Activated CD8-positive, alpha-beta memory T cell treated with anti-CD3 and anti-CD28 coated beads, Interleukin-2, amount 50 U/mL, for 1 hour (primary cell): ENCODE results near the gene GYPE.
"Not testable (repeated sequence)": the region's sequence is repeated elsewhere in the genome, so short reads cannot be mapped to it uniquely, and the experiment has no call there.

Experiments
- DNase-seq: peaks from one replicate; pipeline ENCODE4 v3.0.0-alpha.2; 2020; ENCODE audit errors: extremely low read depth

The GYPE gene

DNA sequence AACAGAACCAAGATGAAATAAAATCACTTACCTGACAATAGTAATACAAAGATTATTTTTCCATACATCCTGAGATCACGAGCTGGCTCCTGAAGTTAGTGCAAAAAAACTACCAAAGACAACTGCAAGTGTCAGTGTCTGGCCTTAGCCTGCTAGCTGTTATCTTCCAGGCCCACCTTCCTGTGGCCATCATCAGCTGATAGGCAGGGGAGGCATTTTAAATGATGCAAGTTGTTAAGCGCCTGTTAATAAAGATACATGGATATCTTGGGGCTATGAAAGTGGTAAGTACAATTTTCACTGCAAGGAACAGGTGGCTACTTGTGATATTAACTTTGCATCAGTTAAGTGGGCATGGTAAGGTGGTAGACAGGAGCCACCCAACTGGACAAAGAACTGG is at the start of gene GYPE:
TSS of gene GYPE (minus strand) at position 120 of the 400 bp plus-strand sequence. CDS start at position 68, 52 bp downstream.
- not testable (repeated sequence) for DNase-seq

DNA sequence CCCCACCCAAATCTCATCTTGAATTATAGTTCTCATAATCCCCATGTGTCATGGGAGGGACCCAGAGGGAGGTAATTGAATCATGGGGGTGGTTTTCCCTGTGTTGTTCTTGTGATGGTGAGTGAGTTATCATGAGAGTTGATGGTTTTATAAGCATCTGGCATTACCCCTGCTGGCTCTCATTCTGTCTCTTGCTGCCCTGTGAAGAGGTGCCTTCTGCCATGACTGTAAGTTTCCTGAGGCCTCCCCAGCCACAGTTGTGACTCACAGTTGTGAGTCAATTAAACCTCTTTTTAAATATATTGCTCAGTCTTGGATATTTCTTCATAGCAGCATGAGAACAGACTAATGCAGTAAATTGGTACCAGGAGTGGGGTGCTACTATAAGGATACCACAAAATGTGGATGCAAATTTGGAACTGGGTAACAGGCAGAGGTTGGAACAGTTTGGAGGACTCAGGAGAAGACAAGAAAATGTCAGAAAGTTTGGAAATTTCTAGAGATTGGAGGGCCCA is 46.2 kb upstream of the GYPE start:
- DNase-seq: not testable (repeated sequence)

DNA sequence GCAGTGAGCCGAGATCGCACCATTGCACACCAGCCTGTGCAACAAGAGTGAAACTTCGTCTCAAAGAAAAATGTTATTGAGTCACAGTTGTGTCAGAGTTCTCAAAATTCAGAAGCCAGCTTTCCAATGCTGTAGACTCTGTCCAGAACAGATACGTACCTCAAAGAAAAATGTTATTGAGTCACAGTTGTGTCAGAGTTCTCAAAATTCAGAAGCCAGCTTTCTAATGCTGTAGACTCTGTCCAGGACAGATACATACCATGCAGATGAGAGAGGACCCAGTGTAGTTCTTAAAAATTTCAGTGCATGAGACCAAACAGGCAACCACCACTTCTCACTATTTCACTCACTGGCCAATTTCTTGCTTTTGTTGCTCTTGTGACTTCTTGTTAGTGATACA is 45.6 kb upstream of the GYPE start:
- not testable (repeated sequence) for DNase-seq

DNA sequence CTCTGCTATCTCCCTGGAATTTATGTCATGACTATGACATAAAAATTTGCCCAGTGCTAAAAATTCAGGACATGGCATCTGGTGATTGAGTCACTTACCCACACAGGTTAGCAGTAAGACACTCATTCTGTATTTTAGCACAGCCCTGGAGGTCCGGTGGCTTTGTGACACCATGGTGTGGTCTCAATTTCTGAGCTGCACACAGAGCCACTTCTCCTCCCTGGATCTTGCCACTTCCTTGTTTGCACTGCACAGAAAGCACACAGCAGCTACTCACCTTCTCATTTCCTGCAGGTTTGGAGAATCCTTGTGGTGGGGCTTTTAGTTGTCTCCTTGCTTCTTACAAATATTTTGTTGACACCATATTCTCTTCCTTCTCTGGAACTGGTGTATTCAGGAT is 44.8 kb upstream of the GYPE start:
- DNase-seq: not testable (repeated sequence)

DNA sequence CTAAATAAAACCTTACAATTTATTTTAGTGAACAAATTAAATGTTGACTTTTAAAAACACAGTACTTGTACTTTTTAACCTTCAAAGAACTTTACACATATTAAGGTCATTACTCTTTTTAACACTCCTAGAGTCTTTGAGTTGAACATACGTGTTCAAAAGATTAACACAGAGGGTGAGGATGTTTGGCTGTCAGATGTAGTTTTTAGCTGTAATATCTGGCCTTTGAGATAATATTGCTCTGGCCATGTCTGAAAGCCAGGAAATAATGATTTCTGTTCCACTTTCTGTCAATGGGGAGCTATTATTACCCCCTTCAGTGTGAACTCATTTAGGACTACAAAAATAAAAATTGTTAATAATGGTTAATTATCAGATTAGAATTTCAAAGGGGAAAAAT is 42.1 kb upstream of the GYPE start:
- DNase-seq: not testable (repeated sequence)

DNA sequence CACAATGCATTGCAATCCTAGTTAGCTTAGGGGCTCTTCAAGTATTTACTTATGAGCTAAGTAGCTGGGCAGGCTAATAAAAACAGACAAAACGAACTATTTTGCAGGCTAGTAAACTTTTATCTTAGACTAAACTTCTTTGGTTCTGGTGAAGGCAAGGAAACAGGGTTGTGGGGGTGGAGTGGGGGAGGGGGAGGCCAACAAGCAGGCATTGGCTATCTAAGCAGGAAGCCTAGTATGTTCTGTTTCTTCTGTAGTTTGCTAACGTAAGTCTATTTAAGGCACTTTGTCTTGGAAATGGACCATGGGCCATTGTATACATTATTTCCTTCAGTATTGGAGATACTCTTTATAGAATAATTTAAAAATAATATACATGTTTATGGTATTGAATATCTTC is 35.3 kb upstream of the GYPE start:
- DNase-seq: not testable (repeated sequence)

DNA sequence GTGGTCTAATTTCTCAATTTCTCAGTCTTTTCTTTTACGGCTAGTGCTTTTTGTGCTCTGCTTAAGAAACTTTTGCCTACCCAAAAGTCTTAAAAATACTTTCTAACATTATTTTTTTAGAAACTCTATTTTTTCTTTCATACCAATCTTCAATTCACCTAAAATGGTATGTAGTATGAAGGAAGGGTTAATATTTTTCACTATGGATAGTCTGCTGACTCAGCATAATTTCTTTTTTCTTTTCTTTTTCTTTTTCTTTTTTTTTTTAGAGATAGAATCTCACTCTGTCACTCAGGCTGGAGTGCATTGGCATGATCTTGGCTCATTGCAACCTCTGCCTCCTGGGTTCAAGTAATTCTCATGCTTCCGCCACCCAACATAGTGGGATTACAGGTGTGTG is 34.2 kb upstream of the GYPE start:
- DNase-seq: no peak

DNA sequence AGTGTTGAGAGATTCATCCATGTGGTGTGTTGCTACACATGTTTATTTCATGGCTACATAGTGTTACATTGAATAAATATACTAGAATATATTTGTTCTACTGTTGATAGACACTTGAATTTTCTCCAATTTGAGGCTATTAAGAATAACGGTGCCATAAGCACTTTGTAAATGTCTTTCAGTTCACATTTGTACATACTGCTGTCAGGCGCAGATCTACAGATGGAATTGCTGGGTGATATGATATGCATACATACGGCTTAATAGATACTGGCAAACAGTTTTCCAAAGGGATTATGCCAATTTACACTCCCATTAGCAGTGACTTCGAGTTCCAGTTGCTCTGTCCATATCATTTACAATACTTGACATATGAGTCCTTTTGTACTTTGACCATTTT is 33.5 kb upstream of the GYPE start:
- not testable (repeated sequence) for DNase-seq

DNA sequence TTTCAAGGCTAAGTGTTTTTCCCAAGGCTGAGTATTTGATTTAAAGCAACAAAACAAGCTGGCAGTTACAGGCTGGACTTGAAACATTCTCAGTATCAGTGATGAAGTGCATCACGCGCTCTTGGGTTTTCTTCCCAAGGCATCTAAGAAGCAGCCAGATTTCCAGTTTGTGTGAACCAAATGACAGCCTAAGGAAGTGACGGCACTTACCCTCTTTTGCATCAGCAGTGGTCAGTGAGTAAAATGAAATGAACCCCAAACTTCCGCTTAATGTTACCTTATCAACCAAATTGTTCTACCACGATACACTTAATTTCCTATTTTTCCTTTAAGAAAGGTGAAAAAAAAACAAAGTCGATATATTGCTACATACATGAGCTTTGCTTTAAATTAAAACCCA is 15.8 kb upstream of the GYPE start:
- no peak for DNase-seq

DNA sequence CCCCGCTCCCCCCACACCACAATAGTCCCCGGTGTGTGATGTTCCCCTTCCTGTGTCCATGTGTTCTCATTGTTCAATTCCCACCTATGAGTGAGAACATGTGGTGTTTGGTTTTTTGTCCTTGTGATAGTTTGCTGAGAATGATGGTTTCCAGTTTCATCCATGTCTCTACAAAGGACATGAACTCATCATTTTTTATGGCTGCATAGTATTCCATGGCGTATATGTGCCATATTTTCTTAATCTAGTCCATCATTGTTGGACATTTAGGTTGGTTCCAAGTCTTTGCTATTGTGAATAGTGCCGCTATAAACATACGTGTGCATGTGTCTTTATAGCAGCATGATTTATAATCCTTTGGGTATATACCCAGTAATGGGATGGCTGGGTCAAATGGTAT is 11.1 kb upstream of the GYPE start:
- not testable (repeated sequence) for DNase-seq

DNA sequence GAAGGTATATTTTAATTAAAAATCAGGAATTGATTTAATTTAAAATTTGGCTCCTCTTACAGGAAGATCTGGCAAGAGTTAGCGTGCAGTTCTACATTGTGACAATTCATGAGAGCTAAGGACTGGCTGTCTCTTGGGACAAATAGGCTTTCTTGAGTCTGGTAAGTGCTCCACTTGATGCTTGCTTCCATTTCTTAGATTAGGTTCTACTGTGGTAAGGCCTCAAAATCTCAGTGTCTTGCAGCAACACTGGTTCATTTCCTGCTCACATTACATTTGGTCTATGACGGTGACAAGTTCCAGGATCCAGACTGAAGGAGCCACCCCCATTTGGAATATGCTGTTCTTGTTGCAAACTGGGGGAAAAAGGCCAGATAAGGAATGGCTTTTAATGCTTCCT is 7.1 kb upstream of the GYPE start:
- DNase-seq: not testable (repeated sequence)

DNA sequence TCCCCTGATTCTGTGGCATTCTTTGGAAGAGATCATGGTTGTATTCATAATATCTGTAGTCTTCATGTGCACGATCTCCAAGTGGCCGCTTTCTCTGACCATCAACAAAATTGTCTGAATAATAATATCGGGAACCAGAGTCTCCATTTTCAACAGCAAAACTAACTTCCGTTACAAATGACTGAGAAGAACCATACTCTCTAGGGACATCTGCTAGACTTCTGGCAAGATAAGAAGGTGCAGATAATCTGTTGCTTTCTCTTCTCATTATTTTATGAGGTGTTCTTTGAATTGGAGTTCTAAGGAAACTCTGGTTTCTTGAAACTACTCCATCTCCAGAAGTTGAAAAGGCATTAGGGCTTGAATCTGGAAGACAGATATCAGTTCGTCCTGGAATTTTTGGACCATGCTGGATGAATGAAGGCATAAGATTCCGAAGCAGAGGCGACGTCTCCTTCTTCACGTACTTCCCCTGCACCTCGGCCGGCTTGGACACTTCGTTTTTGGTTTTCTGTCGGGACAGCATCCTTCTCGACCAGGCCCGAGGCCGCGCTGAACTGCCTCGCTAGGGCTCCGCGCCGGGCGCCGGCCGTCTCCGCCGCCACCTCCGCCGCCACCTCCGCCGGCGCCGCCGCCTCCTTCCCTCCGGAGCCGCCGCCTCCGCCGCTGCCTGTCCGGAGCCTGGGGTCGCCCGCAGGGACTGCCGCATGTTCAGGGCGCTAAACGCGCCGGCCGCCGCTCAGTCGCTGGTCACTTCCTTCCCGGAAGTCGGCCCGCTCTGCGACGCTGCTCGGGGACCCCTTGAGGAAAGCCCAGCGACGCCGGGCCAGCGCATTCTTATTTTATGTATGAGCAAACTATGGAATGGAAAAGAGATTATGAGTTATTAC is 6.4 kb upstream of the GYPE start:
- DNase-seq: not testable (repeated sequence)

DNA sequence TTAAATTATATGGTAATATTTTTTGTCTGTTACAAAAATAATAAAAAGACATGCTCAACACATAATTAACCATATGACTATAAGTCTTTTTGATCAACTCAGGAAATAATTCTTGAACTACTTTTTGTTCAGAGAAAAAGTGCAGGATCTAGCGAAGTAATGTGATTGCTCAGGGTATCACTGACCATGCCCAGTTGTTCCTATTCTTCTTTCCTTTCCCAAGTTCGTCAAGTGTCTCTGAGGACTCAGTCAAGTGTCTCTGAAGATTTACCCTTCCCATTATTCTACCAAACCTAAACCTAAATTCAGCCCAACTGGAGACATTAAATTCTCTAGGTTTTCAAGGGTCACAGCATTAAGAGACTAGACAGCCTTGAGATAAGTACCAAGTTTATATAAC is 5.5 kb upstream of the GYPE start:
- not testable (repeated sequence) for DNase-seq

DNA sequence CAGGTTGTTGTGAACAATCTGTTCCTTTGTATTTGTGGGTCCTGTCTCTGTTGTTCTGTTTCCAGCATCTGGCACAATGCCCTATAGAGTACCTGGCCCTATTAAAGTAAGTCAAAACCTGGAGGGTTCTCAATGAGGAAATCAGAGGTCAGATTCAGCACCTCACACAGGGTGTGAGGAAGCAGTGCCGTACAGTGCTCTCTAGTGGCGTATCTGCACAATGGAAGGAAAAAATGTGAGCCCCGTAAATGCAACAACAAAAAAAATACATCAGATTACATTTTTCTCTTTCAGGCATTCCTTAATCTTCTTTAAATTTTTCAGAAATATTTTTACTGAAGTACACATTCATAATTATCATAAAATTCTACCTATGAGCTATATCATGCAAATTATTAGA is 2.5 kb upstream of the GYPE start:
- DNase-seq: not testable (repeated sequence)

DNA sequence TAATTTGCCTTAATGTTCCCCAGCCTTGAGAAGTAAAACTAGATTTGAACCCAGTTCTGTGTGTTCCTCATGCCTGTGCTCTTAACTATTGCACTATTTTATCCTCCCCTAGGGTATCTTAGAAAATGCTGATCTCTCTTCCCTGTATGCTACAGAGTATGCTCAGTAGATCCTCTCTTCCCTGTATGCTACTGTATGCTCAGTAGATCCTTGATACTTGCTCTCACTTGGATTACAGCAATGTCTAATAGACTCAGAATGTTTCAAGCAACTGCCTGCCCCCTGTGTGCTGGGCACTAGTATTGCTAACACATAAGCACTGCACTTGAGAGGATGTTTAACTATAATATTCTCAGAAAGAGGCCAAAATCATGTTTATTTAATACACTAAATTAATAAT is 928 bp downstream of the GYPE start:
- DNase-seq: not testable (repeated sequence)

DNA sequence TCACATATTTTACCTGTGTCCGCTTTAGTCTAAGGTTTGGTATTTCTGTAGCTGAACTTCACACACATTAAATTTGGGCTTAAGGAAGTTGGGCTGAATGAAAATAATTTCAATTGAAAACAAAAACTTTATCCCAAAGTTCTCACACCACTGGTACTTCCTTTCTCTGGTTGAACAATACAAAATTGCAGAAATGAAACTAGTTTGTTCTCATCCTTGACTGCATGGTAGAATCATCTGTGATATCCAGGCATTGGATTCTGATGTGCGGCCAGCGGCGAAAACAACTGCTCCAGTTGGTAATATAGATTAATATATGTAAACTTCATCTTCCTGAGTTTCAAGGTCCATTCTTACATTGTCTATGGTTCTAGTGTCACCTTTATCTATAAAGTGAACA is 15.0 kb downstream of the GYPE start:
- DNase-seq: not testable (repeated sequence)

DNA sequence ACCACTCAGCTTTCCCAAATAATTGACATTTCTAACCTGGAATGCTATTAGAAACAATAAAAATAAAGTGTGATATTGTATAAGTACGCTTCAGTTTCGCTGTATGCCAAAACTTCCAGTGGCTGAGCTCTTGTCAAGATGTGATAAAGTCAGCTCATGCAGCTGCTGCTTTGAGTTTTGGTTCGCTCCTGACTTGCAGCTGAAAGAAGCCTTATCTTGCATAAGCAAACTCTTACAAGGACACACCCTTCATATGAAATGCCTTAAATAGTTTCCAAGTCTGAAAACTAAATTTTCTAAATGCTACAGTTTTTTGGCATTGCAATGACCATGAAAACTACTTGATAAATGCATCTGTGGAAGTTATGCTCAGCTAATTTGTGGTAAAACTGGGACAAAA is 17.2 kb downstream of the GYPE start:
- DNase-seq: not testable (repeated sequence)

DNA sequence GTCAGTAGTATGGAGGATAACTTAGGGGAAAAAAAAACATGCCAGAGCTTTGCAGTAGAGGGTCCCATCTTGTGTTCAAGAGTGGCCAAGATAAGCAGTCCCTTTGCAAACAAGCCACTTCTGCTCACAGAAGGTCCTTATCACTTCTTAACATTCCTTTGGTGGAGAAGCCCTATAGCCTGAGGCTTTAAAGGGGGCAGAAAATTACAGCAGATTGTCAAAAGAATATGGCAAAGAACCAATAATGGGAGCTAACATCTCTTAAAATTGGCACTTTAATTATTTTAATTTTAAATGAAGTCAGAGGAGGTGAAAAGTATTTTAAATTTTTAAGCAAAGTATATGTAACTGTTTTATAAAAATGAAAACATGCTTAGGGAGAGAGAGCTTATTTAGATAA is 20.4 kb downstream of the GYPE start:
- DNase-seq: not testable (repeated sequence)

DNA sequence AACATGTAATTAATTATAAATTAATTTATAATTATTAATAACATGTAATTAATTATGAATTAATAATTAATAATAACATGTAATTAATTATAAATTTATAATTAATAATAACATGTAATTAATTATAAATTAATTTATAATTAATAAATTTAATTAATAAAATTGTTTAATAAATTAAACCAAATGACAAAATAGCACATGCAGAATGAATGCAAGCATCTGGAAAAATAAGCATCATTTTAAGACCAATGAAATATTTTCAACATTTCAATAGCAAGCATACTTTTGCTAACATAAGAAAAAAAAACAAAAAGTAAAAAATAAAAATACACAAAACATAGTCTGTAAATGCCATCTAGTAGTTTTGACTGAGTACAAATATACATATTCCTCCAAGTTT is 21.8 kb downstream of the GYPE start:
- no peak for DNase-seq

DNA sequence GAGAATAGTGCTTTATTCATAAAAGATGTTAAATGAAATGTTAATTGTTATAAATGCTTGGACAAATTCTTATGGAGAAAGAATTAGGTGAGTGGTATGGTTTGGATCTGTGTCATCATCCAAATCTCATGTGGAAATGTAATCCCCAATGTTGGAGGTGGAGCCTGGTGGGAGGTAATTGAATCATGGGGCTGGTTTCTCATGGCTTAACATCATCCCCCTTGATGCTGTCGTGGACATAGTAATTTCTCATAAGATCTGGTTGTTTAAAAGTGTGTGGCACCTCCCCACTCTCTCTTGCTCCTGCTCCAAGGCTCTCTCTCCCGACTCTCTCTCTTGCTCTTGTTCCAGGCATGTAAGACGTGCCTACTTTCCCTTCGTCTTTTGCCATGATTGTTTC is 22.5 kb downstream of the GYPE start:
- no peak for DNase-seq

DNA sequence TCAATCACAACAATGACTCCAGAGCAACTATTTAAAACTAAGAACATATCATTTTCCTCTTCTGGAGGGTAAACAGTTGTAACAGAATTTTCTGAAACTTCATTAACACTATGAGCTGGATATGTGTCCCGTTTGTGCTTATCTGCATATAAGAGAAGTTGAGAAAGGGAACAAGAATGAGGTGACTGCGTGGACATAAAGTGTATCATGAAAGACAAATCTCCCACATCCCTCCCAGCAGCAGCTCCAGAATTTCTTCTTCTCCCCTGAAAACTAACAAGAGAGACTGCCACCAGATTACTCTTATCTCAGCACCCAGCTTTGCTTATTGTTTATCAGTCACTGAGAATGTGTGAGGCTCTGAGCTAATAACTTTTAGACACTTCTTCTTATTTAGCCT is 25.8 kb downstream of the GYPE start:
- DNase-seq: not testable (repeated sequence)

DNA sequence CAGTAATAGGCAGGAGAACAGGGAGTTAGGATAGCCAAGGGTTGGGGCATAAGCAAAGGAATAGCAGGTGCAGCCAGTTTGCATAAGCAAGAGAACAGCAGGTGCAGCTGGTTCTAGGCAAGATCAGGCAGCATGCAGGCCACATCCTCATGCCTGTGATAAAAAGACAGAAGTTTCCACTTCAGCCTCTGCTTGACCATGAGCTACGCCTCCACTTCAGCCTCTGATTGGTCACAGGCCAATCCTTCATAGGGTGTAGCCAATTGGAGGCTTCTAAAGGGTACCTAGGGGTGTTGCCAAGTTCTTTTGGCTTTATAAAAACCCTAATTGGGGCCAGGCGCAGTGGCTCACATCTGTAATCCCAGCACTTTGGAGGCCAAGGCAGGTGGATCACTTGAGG is 30.0 kb downstream of the GYPE start:
- DNase-seq: not testable (repeated sequence)

DNA sequence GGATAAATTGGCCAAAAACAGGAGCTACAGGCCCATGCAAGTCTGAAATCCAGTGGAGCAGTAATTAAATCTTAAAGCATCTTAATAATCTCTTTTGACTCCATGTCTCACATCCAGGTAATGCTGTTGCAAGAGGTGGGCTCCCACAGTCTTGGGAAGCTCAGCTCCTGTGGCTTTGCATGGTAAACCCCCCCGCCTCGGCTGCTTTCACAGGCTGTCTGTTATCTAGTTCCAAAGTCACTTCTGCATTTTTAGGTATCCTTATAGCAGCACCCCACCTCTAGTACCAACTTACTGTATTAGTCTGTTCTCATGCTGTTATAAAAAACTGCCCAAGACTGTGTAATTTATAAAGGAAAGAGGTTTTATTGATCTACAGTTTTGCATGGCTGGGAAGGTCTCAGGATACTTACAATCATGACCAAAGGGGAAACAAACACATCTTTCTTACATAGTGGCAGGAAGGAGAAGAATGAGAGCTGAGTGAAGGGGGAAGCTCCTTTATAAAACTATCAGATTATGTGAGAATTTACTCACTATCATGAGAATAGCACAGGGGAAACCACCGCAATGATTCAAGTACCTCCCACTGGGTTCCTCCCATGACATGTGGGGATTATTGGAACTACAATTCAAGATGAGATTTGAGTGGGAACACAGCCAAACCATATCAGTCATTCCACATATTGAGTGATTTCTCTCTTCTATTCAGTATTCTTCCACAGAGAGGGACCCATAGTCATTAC is 34.7 kb downstream of the GYPE start:
- not testable (repeated sequence) for DNase-seq
